GM12878 (cell line): ENCODE data around the gene ADGRD1. TPM values are rescaled to one million over a fixed set of nuclear protein-coding genes. Genes with fewer than 3 reads are reported as not detected.

Source experiments
- ATAC-seq: fragments of 200-7000 bp; cut with Tn5 transposase; 3 replicates; pipeline ENCODE4 v1.9.1; 2020; ENCODE audit warnings: mild to moderate bottlenecking, moderate library complexity
- BruUV-seq: library from RNA; stranded (reverse); fragments of 400-500 nt; replicated peaks from 2 replicates; lab custom pipeline; 2021; lab: Mats Ljungman, UMichigan
- CTCF ChIA-PET: fragments of 300-600 bp; sonication (Branson Sonifier 250); formaldehyde crosslinking; extraction: SDS; loops from one replicate; lab custom pipeline; 2021; ENCODE audit warnings: inconsistent platforms; lab: Yijun Ruan, JAX
- POLR2A ChIA-PET: fragments of 350-600 bp; formaldehyde crosslinking; extraction: SDS; loops from one replicate; lab custom pipeline; 2021; ENCODE audit warnings: inconsistent platforms; lab: Charles Lee
- RAD21 ChIA-PET: fragments of 300-600 bp; sonication (Branson Sonifier 250); formaldehyde crosslinking; loops from one replicate; lab custom pipeline; 2023; ENCODE audit warnings: antibody characterized with exemption; ENCODE audit not compliant: unreplicated experiment; lab: Charles Lee
- SMC1A ChIA-PET: fragments of 300-600 bp; sonication (Branson Sonifier 250); formaldehyde crosslinking; loops from one replicate; lab custom pipeline; 2023; ENCODE audit not compliant: unreplicated experiment, uncharacterized antibody; lab: Charles Lee
- DNase-seq: peaks from one replicate; pipeline ENCODE4 v3.0.0-alpha.2; 2011; ENCODE audit warnings: low read depth, low spot score
- FAIRE-seq: peaks from 3 replicates; lab custom pipeline; 2011; peaks lifted over from hg19 to GRCh38; lab: Jason Lieb, UNC
- H2AFZ ChIP-seq: 2 replicates; pipeline ENCODE4 v1.6.0; 2011; ENCODE audit warnings: low read depth, low read length, control low read depth; ENCODE audit not compliant: control insufficient read depth
- H3K27ac ChIP-seq: 2 replicates; pipeline ENCODE4 v1.5.1; 2011; ENCODE audit warnings: control low read depth; ENCODE audit not compliant: control insufficient read depth, insufficient read depth
- H3K27me3 ChIP-seq, 2 experiments: replicated peaks in 1 of 2; 2 replicates each; pipeline versions ENCODE4 v1.6.0 to v1.6.1; 2011; ENCODE audit warnings: low read length in 1 of 2; ENCODE audit not compliant: control insufficient read depth in 2 of 2, insufficient read depth in 2 of 2
- H3K36me3 ChIP-seq, 2 experiments: 2 replicates each; pipeline ENCODE4 v1.5.1; 2011; ENCODE audit warnings: low read length in 1 of 2; ENCODE audit not compliant: control insufficient read depth in 2 of 2, insufficient read depth in 2 of 2
- H3K4me1 ChIP-seq: 2 replicates; pipeline ENCODE4 v1.6.1; 2011; ENCODE audit warnings: mild to moderate bottlenecking, low read length, moderate library complexity, mixed read lengths; ENCODE audit not compliant: control insufficient read depth, insufficient read depth
- H3K4me2 ChIP-seq: 2 replicates; pipeline ENCODE4 v1.6.0; 2011; ENCODE audit warnings: control low read depth; ENCODE audit not compliant: control insufficient read depth, insufficient read depth
- H3K4me3 ChIP-seq: fragments of 200-600 bp; sonication (generic); 2 replicates; pipeline ENCODE4 v1.5.1; 2016
- H3K79me2 ChIP-seq: 2 replicates; pipeline ENCODE4 v1.6.0; 2011; ENCODE audit warnings: low read length; ENCODE audit not compliant: control insufficient read depth, insufficient read depth
- H3K9ac ChIP-seq: 2 replicates; pipeline ENCODE4 v1.8.0; 2011; ENCODE audit warnings: low read length, control low read depth, mixed read lengths; ENCODE audit not compliant: control insufficient read depth, insufficient read depth
- H3K9me3 ChIP-seq: replicated peaks from 3 replicates; pipeline ENCODE4 v1.5.1; 2011; ENCODE audit warnings: mild to moderate bottlenecking, low read length; ENCODE audit not compliant: control insufficient read depth, insufficient read depth
- H4K20me1 ChIP-seq: 2 replicates; pipeline ENCODE4 v1.6.0; 2011; ENCODE audit not compliant: control insufficient read depth, insufficient read depth
- ASH2L ChIP-seq: fragments of 300-600, 200-600 bp; sonication (generic); IDR thresholded peaks from 2 replicates; pipeline ENCODE4 v1.6.1; 2017; ENCODE audit warnings: low read depth, mild to moderate bottlenecking, borderline replicate concordance
- BCL3 ChIP-seq: IDR thresholded peaks from 2 replicates; pipeline ENCODE4 v1.6.1; 2011; ENCODE audit warnings: borderline replicate concordance, low read depth, mild to moderate bottlenecking, moderate library complexity, low read length; ENCODE audit not compliant: insufficient read depth, poor library complexity, severe bottlenecking
- CTCF ChIP-seq, 3 experiments: IDR thresholded peaks in 2 of 3; conservative IDR thresholded peaks in 1 of 3; 2 replicates each; pipeline ENCODE4 v1.5.1; 2011; ENCODE audit warnings: low read depth in 3 of 3, low read length in 3 of 3, mild to moderate bottlenecking in 3 of 3, control low read depth in 2 of 3, moderate library complexity in 2 of 3, inconsistent platforms in 1 of 3, mixed read lengths in 1 of 3; ENCODE audit not compliant: control insufficient read depth in 2 of 3, insufficient read depth in 1 of 3; ENCODE audit errors: extremely low read depth in 1 of 3
- LARP7 ChIP-seq: fragments of 450-650 bp; IDR thresholded peaks from 2 replicates; pipeline ENCODE4 v1.6.1; 2017; ENCODE audit warnings: mild to moderate bottlenecking
- POLR2A ChIP-seq: IDR thresholded peaks from 2 replicates; pipeline ENCODE4 v1.6.1; 2011; ENCODE audit warnings: low read depth, mild to moderate bottlenecking, low read length
- ZBTB11 ChIP-seq: fragments of 450-650 bp; formaldehyde crosslinking; IDR thresholded peaks from 2 replicates; pipeline ENCODE4 v1.5.0; 2022; ENCODE audit warnings: mild to moderate bottlenecking, missing genetic modification characterization
- ZNF207 ChIP-seq: fragments of 450-650 bp; IDR thresholded peaks from 2 replicates; pipeline ENCODE4 v1.6.1; 2014; ENCODE audit warnings: antibody characterized with exemption, mild to moderate bottlenecking, borderline replicate concordance
- WGBS: methylation state at CpG from one replicate; pipeline ENCODE4 v1.1.6; 2016; ENCODE audit warnings: low lambda C conversion rate; ENCODE audit not compliant: insufficient replicate concordance, insufficient coverage; ENCODE audit errors: missing lambda C conversion rate; 5-methylcytosine and 5-hydroxymethylcytosine counted together
- in situ Hi-C: fragments of 300-500 bp; cut with MboI; formaldehyde crosslinking; loops from 9 replicates; pipeline ENCODE4 v1.14.3; 2018; ENCODE audit warnings: mixed read lengths
- intact Hi-C: fragments of 100-400 bp; cut with micrococcal nuclease; formaldehyde crosslinking; loops from one replicate; pipeline ENCODE4 v1.14.2; 2022; ENCODE audit not compliant: unreplicated experiment
- polyA plus RNA-seq, 11 experiments: library from polyadenylated mRNA; depleted of rRNA in 4 of 11; unstranded in 6 of 11; stranded (reverse) in 5 of 11; fragments of >200 nt; fragmentation: Nextera tagmentation in 4 of 11; fragmentation: Illumina TruSeq in 1 of 11; extraction: Ambion mirVana in 4 of 11; extraction: Trizol in 1 of 11; gene quantifications; 1 replicate in 1 of 11; 2 replicates in 10 of 11; pipeline versions ENCODE4 v1.2.1 to v1.2.3, GENCODE V29; 2011 to 2016; ENCODE audit warnings: inconsistent platforms in 2 of 11, missing spikeins in 2 of 11, low read depth in 1 of 11
- total RNA-seq, 4 experiments: library from RNA; depleted of rRNA in 3 of 4; stranded (reverse); fragments of >200 nt in 3 of 4; fragmentation: Illumina TruSeq in 1 of 4; extraction: Trizol in 1 of 4; gene quantifications; 2 replicates each; pipeline versions ENCODE4 v1.2.1 to v1.2.3, GENCODE V29; 2013 to 2021

The ADGRD1 gene
- total and polyA plus RNA-seq, 10 of the 15 experiments (the other 5 are each of a cell fraction or from before 2014, with no cell fraction given) = 0.15 to 12.7 (median 1.2) TPM

- no peak overlapping the region for H3K4me2 ChIP-seq
- H3K9ac ChIP-seq = no peak overlapping the region
- H3K4me3 ChIP-seq = no peak overlapping the region
- no TSS peak for BruUV-seq
- in situ Hi-C loops (no loop called here), intact Hi-C loops (no loop called here)
- H3K79me2 ChIP-seq = no peaks in the 10 kb centered on the region
- no peak for FAIRE-seq
- no peak overlapping the region for H2AFZ ChIP-seq
- no peaks in the 10 kb centered on the region for H4K20me1 ChIP-seq
- no peaks in the 10 kb centered on the region for H3K36me3 ChIP-seq
- RAD21 ChIA-PET = interaction anchor here (0.6 kb wide), 1 partner anchor 37 kb away, joined by 3 read pairs; no protein-coding TSS in a partner anchor
- no peaks in the 10 kb centered on the region for H3K9me3 ChIP-seq
- 69% methylated on average over 26 of the region's 28 CpGs for WGBS
- H3K4me1 ChIP-seq = no peaks in the 10 kb centered on the region
- H3K27me3 ChIP-seq = no peaks in the 10 kb centered on the region
- ATAC-seq = no peak
- TF ChIP-seq BCL3 = no peak
- POLR2A ChIA-PET = no interaction called here
- H3K27ac ChIP-seq = no peak overlapping the region
- CTCF ChIA-PET = no interaction called here
- SMC1A ChIA-PET = no interaction called here
- no peak for DNase-seq
Measured at GRCh38 chr12:131137836-131138637, 184.3 kb downstream of the ADGRD1 start.

- H3K4me3 ChIP-seq = no peak overlapping the region
- CTCF ChIA-PET = interaction anchor here (0.8 kb wide), 1 partner anchor 324 kb away, joined by 4 read pairs; no protein-coding TSS in a partner anchor
- H3K27ac ChIP-seq = no peak overlapping the region
- H3K27me3 ChIP-seq = no peaks in the 10 kb centered on the region
- RAD21 ChIA-PET = no interaction called here
- no peak overlapping the region for H2AFZ ChIP-seq
- ATAC-seq (no peak), DNase-seq (no peak), FAIRE-seq (no peak)
- no TSS peak for BruUV-seq
- POLR2A ChIA-PET = no interaction called here
- no peaks in the 10 kb centered on the region for H3K9me3 ChIP-seq
- in situ Hi-C loops (no loop called here), intact Hi-C loops (no loop called here)
- no peak overlapping the region for H3K4me2 ChIP-seq
- no peak overlapping the region for H3K9ac ChIP-seq
- H3K79me2 ChIP-seq = no peaks in the 10 kb centered on the region
- H3K36me3 ChIP-seq = no peaks in the 10 kb centered on the region
- H4K20me1 ChIP-seq = no peaks in the 10 kb centered on the region
- SMC1A ChIA-PET = no interaction called here
- WGBS = 59% methylated on average over 32 of the region's 34 CpGs
- no peaks in the 10 kb centered on the region for H3K4me1 ChIP-seq
- TF ChIP-seq ASH2L (no peak), LARP7 (no peak), POLR2A (no peak), ZBTB11 (CRISPR knock-in tag) (no peak), ZNF207 (no peak), CTCF (IDR thresholded peaks at IDR 0.05 in 2 of 3, conservative IDR thresholded peaks at IDR 0.05 in 1 of 3; ENCODE audit: control insufficient read depth in 2 of 3, extremely low read depth in 1 of 3, insufficient read depth in 1 of 3, low read depth in 3 of 3, low read length in 3 of 3) (no peak)
Measured at GRCh38 chr12:131138638-131139362, 185.1 kb downstream of the ADGRD1 start.
